Stimulated activated naive CD8-positive, alpha-beta T cell treated with anti-CD3 and anti-CD28 coated beads, Interleukin-15, Interleukin-2, amounts not matched to agents 100 U/mL and 50 U/mL, for 24 hours (primary cell): ENCODE measurements around the gene SORCS2.

ENCODE experiments used
- ATAC-seq: fragments of 150-1000 bp; cut with Tn5 transposase; one replicate; pipeline ENCODE4 v1.10.0; 2021
- DNase-seq: peaks from one replicate; pipeline ENCODE4 v3.0.0; 2021

The SORCS2 gene

DNA sequence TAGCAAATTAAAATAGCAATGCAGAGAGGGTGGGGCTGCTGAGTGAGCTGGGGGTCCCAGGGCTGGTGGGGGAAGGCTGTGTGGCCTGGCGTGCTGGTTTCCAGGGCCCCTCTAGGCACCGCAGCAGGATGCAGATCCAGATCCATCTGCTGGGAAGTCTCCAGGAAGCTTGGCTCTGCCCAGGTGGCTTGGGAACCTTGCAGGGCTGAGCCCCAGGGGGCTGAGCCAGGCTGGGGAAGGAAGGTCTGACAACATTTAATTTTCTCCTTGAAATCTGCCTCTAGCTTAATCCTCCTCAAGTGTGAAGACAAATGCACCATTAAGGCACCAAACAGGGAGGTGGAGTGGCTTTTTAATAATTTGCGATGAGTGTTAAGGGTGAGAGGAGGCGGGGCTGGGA is 31.7 kb downstream of the SORCS2 start:
- ATAC-seq (no peak), DNase-seq (no peak)

DNA sequence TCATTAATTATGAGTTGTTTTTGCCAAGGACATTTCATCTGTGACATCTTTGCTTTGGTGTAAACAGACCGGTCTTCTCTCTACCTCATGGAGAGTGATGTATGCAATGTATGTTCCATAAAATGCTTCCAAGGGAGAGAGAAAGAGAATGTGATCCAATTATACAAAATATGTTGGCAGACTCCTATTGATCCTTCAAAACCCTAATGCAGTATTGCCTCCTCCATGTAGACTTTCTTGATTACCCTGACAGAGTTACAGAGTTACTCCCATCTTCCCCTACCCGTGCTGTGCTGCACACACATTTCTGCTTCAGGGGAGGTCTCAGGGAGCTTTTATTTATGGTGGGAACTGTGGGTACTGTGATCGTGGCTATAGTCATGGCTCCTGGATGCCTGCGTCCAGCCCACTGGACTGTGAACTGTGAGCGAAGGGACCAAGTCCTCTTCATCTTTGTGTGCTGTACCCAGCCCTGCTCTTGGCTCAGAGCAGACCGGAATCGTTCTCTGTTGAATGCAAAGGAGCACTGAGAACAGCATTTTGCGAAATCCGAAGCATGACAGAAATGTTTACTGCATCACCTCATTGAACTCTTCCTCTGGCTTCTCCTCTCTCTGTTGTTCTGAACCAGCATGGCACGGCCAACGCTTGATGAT is 32.7 kb downstream of the SORCS2 start:
- ATAC-seq (no peak), DNase-seq (no peak)

GRCh38 chr4:7226439-7226838 is 34.1 kb downstream of the SORCS2 start:
- DNase-seq (no peak), ATAC-seq (no peak)

GRCh38 chr4:7227008-7227407 is 34.7 kb downstream of the SORCS2 start:
- no peak for ATAC-seq
- DNase-seq, result no peak

DNA sequence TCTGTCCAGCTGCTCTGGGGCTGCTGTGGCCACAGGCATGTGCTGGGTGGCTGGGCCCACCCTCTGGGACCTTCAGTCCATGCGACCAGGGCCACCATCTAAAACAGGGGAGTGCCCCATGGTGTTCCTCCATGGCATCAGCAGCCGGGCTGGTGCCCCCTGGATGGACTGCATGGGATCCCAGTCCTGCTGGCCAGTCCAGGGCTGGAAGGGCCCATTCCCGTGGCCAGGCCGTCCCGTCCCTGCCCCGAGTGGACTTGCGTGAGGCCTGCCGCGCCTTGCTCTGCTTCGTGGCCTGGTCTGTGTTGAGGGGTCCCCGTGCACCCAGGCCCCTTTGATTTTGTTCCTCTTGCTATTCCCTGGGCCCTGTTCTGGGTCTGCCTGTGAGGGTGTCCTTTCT is 36.4 kb downstream of the SORCS2 start:
- ATAC-seq, result no peak

GRCh38 chr4:7232061-7232650 is 39.8 kb downstream of the SORCS2 start:
- no peak for DNase-seq
- ATAC-seq, result no peak

More for the DNA sequence above, 36.4 kb downstream of the SORCS2 start:
- DNase-seq, result no peak

DNA sequence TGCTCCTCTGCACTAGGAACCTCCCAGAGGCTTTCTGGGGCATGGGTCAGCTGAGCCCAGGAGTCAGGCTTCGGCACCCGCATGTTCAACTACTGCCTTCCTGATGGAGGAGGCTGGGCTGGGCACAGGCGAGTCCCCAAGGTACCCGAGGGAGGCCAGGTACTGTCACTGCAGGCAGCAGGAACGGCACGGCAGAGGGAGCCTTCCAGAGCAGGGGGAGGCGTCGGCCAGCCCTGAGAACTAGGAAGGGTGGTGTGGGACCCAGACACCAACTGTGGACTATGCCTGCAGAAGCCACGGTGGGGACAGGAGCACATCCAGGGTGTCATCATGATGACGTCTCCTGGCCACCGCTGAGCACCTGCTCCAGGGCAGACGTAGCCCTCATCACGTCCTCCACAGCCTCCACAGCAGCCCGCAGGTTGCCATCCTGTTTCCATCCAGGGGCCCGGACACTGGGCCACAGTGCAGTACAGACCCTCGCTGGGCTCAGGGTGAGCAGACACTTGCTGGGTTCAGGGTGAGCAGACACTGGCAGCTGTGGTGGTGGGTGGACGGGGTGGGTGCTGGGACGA is 40.8 kb downstream of the SORCS2 start:
- DNase-seq, result no peak
- no peak for ATAC-seq

GRCh38 chr4:7233601-7234000 is 41.3 kb downstream of the SORCS2 start:
- no peak for DNase-seq
- no peak for ATAC-seq

- ATAC-seq, result no peak
- no peak for DNase-seq
These were observed 42.2 kb downstream of the SORCS2 start for GRCh38 chr4:7234355-7235029.

DNA sequence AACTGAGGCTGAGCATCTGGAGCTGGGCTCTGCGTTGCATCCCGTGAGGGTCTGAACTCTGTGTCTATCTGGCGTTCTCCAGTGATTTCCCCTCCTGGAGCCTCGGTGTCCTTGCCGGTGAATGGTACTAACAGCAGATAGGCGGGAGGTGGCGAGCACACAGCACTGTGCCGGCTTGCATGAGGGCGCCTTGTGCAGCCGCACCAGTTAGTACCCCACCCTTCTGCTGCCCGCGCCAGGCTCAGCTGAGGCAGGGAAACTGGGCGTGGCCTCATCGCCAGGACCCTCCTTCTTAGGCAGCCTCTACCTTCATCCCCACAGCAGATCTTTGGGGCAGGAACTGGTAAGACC is 42.7 kb downstream of the SORCS2 start:
- no peak for DNase-seq
- ATAC-seq, result no peak

- DNase-seq (no peak), ATAC-seq (no peak)
These were observed 44.5 kb downstream of the SORCS2 start for GRCh38 chr4:7236847-7237246.

DNA sequence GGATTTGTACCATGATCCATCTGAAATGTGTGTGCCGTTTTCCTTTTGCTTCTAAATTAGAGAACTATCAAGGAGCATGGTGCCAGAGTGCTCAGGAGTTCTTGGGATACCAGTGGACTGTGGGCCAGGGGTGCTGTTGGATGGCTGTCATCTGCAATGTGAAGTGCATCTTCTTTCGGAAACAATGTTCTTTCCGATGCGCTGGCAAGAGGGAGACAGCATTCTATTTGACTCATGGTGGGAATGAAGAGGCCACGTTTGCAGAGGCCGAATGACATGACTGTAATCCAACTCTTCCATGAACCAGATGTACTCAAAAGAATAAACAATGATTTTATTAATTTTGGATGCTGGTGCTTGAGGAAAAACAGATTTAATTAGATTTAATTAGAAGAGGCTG is 45.5 kb downstream of the SORCS2 start:
- DNase-seq (no peak), ATAC-seq (no peak)

DNA sequence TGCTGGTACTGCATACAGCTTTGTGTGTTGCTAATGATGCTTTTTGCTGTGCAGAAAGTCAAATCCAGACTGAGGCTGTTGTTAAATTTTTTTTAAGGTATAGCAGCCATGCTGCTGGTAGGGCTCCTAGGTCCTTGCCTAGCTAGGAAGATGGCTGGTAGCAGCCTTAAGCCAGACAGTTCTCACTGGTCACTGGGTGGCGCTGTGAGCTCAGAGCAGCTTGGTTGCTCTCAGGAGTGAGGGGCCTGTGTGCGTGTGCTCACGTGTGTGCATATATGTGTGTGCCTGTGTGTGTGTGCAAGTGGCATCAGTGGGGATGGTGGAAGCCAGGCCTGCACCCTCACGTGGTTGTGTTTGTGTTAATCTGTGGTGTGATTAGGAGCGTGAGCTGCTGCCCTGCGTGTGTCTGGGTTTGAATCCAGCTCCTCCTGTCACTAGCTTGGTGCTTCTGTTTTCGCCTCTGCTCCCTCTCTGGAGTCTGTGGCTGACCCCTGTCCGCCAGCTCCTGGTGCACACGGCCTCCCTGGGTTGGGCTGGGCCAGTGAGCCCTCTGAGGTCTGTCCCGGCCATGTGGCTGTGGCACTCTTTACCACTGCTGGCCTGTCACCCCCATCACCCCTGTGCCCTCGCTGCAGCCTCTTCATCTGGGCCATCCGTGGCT is 46.1 kb downstream of the SORCS2 start:
- DNase-seq, result peak; percentile 9

GRCh38 chr4:7239101-7239820 is 46.9 kb downstream of the SORCS2 start:
- ATAC-seq (no peak), DNase-seq (no peak)

More for the DNA sequence above, 46.1 kb downstream of the SORCS2 start:
- ATAC-seq, result no peak

GRCh38 chr4:7239844-7240243 is 47.5 kb downstream of the SORCS2 start:
- DNase-seq (no peak), ATAC-seq (no peak)

- no peak for DNase-seq
- no peak for ATAC-seq
These were observed 48.0 kb downstream of the SORCS2 start for GRCh38 chr4:7240306-7240705.

DNA sequence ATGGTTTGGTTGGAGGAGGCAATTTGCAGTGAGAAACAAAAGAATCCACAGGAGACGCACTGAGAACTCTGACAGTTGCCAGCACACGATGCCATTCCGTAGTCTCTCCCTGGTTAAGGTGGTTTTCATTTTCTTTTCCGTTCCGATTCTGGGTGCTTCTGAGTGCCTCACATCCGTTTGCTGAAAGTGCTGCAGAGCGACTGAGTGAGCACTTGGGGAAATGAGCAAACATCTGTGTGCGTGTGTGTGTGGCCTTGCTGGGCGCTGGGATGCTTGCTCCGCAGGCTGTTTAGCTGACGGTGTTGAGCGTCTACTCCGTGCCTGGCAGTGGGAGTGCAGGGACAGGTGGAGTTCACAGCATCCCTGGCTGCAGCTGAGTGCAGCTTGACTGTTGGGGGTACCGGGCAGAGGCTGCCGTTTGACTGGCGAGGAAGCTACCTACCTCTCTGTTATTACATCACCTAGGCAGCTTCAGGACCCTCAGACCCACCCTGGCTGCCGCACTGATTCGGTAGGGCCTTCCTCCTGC is 49.3 kb downstream of the SORCS2 start:
- DNase-seq (no peak), ATAC-seq (no peak)

- no peak for DNase-seq
- no peak for ATAC-seq
These were observed 50.4 kb downstream of the SORCS2 start for GRCh38 chr4:7242766-7243165.

- ATAC-seq (no peak), DNase-seq (no peak)
These were observed 51.4 kb downstream of the SORCS2 start for GRCh38 chr4:7243609-7244330.

- ATAC-seq (no peak), DNase-seq (no peak)
These were observed 52.0 kb downstream of the SORCS2 start for GRCh38 chr4:7244331-7244665.

- no peak for ATAC-seq
These were observed 52.5 kb downstream of the SORCS2 start for GRCh38 chr4:7244751-7245320.

More at GRCh38 chr4:7244751-7245320, 52.5 kb downstream of the SORCS2 start:
- DNase-seq, result no peak
